OCI-LY3 (cell line): ENCODE results near the gene C10orf53.

Experiments used
- EZH2phosphoT487 ChIP-seq: fragments of 200-600 bp; shearing (Covaris generic); IDR thresholded peaks from 2 replicates; pipeline ENCODE4 v1.6.1; 2018; ENCODE audit warnings: antibody characterized with exemption, mixed run types, low read depth
- TF ChIP-seq, protein P1 (sequence below): fragments of 200-600, 300-600 bp; sonication (generic); IDR thresholded peaks from 2 replicates; pipeline ENCODE4 v1.5.1; 2014; ENCODE audit warnings: antibody characterized with exemption, low read length, low read depth

DNA sequence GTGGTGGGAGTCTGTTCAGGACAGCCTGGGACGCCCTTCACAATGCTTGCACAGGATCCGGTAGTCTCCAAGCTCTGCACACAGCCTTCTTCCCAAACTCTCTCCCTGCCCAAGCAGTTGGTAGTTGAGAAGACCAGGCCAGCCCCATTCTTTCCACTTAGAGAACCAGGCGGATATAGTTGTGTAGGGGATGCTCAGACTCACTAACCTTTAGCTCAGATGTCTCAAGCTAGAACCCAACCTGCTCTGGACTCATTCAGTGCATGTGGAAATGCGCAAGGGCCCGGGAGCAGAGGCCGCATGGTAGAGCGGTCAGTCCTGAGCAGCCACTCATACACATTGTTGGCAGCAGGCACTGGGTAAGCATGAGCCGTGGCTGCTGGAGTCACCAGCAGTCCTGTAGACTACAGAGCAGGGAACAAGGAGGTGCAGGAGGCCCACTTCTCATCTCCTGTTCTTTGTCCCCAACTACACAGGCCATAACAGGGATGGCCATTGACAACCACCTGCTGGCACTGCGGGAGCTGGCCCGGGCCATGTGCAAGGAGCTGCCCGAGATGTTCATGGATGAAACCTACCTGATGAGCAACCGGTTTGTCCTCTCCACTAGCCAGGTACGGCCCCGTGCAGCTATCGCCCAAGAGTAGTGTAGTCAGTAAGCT is 17.2 kb upstream of the C10orf53 start:
- TF ChIP-seq, protein P1, sequence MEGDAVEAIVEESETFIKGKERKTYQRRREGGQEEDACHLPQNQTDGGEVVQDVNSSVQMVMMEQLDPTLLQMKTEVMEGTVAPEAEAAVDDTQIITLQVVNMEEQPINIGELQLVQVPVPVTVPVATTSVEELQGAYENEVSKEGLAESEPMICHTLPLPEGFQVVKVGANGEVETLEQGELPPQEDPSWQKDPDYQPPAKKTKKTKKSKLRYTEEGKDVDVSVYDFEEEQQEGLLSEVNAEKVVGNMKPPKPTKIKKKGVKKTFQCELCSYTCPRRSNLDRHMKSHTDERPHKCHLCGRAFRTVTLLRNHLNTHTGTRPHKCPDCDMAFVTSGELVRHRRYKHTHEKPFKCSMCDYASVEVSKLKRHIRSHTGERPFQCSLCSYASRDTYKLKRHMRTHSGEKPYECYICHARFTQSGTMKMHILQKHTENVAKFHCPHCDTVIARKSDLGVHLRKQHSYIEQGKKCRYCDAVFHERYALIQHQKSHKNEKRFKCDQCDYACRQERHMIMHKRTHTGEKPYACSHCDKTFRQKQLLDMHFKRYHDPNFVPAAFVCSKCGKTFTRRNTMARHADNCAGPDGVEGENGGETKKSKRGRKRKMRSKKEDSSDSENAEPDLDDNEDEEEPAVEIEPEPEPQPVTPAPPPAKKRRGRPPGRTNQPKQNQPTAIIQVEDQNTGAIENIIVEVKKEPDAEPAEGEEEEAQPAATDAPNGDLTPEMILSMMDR: no peak
- TF ChIP-seq EZH2phosphoT487: no peak
